A673 (cell line): Measurements from ENCODE around the gene THSD7B.

Source experiments
- CTCF ChIP-seq: fragments of 300-800, 200-600 bp; sonication (generic); conservative IDR thresholded peaks from 2 replicates; pipeline ENCODE4 v1.5.1; 2017; ENCODE audit warnings: low read depth, mild to moderate bottlenecking, antibody characterized with exemption, low read length, moderate library complexity, mixed read lengths
- EZH2 ChIP-seq: fragments of 200-600 bp; sonication (generic); IDR thresholded peaks from 2 replicates; pipeline ENCODE4 v1.6.1; 2017; ENCODE audit warnings: borderline replicate concordance, low read depth, mild to moderate bottlenecking, mixed read lengths, antibody characterized with exemption, low read length; ENCODE audit not compliant: poor library complexity, severe bottlenecking

DNA sequence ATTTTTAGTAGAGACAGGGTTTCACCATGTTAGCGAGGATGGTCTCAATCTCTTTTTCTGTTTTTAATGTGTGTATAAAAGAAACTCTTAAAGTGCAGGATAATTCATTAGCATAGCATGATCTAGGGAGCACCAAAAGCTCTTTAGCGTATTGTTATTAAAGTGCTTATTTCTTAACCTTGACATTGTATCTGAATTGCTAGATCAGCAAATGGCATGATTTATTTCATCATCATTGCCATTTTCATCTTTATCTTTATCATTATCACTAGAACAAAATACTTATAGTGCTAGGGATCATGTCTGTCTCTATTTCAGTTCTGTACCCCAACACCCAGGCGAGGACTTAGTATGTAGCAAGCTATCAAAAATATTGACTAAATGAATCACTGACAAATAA lies 805.1 kb downstream of the THSD7B start:
- no peak for TF ChIP-seq EZH2
- no peak for TF ChIP-seq CTCF
